Stomach smooth muscle (tissue), 2 donors: Measurements from ENCODE around the gene CNPY1.

Experiments used
- H3K27ac ChIP-seq: one replicate; pipeline ENCODE4 v1.7.0; 2013; ENCODE audit warnings: mild to moderate bottlenecking, low read length, inconsistent platforms
- H3K27me3 ChIP-seq, 2 donors: one replicate each; pipeline ENCODE4 v1.7.0; 2013; ENCODE audit warnings: low read length in 2 of 2; ENCODE audit not compliant: insufficient read depth in 2 of 2, control insufficient read depth in 1 of 2
- H3K36me3 ChIP-seq, 2 donors: one replicate each; pipeline ENCODE4 v1.7.0; 2013; ENCODE audit warnings: low read length in 2 of 2; ENCODE audit not compliant: control insufficient read depth in 2 of 2, insufficient read depth in 2 of 2
- H3K4me1 ChIP-seq: one replicate; pipeline ENCODE4 v1.7.0; 2013; ENCODE audit warnings: low read length; ENCODE audit not compliant: control insufficient read depth, insufficient read depth
- H3K4me3 ChIP-seq, 2 donors: one replicate each; pipeline ENCODE4 v1.7.0; 2013; ENCODE audit warnings: low read length in 2 of 2
- H3K9ac ChIP-seq, 2 donors: one replicate each; pipeline ENCODE4 v1.7.0; 2013; ENCODE audit warnings: low read length in 2 of 2, mild to moderate bottlenecking in 1 of 2
- H3K9me3 ChIP-seq, 2 donors: one replicate each; pipeline ENCODE4 v1.7.0; 2013; ENCODE audit warnings: low read length in 2 of 2; ENCODE audit not compliant: control insufficient read depth in 2 of 2
- donor health status: healthy.
- donor health status: Pancreatic carcinoma.

The CNPY1 gene

GRCh38 chr7:155495440-155496248 is 50.7 kb downstream of the CNPY1 start:
- peaks cover 10% of the 10 kb centered on the region for H3K4me1 ChIP-seq
- H3K9ac ChIP-seq: no peak overlapping the region
- H3K27me3 ChIP-seq: peaks cover 14 to 17% of the 10 kb centered on the region in 2 donors
- no peaks in the 10 kb centered on the region for H3K9me3 ChIP-seq
- no peak overlapping the region for H3K4me3 ChIP-seq
- no peaks in the 10 kb centered on the region for H3K36me3 ChIP-seq
- H3K27ac ChIP-seq: no peak overlapping the region

DNA sequence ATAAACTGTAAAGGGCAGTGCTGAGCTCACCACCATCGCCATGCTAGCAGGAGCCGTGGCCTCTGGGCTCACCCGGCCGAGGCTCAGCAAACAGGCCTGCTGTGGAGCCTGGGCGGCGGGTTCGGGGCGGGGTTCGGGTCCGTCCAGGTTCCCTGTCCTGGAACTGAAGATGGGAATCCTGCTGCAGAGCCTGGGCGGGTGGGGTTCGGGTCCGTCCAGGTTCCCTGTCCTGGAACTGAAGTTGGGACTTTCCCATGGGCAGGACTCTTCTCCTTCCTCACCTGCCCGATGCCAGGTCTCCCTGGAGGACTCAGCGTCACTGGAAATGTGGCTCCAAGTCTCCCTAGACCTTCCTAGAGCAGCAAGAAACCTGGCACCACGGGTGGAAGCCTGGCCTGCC is 51.8 kb downstream of the CNPY1 start:
- Histone ChIP-seq H3K27ac (no peak overlapping the region), H3K9ac (no peak overlapping the region), H3K36me3 (no peaks in the 10 kb centered on the region), H3K27me3 (peaks cover 19% of the 10 kb centered on the region in 2 donors), H3K4me3 (no peak overlapping the region), H3K9me3 (no peaks in the 10 kb centered on the region), H3K4me1 (peaks cover 16% of the 10 kb centered on the region)

DNA sequence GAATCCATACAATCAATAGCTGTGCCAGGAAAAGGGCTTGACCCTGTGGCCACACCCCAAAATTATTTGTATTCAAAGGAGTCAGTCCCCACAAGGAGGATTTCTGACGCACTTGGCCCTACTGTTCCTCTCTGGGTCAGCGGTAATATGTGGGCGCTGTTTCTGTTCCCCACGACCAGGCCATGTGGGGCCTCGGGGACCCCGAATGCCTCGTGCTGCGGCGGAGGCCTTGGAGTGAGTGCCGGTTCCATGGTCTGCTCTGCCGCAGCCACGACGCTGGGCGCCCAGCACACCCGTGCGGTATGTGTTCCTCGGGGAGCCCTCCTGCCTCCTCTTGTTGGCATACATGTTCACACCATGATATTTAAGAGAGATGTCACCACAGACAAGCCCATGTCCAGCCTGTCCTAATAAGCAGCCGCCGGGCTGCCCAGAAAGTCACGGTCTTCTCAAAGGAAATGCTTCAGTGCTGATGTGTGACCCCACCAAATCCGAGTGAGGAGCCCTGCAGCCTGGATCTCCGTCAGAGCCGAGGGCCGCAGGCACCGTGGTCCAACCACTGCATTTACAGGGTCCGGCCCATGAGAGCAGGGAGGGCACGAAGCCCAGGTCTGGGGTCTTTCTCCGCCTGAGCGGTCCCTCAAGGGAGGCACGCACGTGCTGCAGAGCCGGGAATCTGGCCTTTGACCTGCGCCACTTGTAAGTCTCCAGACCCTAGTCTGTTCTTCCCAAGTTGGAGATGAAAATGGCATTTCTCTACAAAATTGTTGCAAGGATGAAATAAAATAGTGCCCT is 52.4 kb downstream of the CNPY1 start:
- no peak overlapping the region for H3K4me3 ChIP-seq
- H3K9ac ChIP-seq: no peak overlapping the region
- no peaks in the 10 kb centered on the region for H3K9me3 ChIP-seq
- H3K4me1 ChIP-seq: peaks cover 16% of the 10 kb centered on the region
- H3K27me3 ChIP-seq: peaks cover 24 to 25% of the 10 kb centered on the region in 2 donors
- no peak overlapping the region for H3K27ac ChIP-seq
- no peaks in the 10 kb centered on the region for H3K36me3 ChIP-seq

DNA sequence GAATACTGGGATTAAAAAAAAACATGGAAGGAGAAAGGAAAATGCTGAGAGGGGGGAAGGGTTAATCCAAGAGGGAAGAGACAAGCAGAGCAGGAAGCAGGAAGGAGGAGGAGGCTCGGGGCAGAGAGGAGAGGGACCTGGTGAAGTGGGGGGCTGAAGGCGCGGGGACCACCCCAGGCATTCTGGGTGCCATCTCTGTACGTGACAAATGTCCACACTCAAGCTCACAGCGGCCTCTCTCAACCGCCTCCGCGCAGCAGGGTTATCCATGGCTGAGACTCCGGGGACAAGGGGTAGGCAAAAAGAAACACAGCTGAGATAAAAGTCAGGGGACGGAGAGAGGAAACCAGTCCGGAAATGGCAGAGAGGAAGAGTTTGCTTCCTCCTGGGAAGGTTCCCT is 54.5 kb downstream of the CNPY1 start:
- H3K4me3 ChIP-seq: no peak overlapping the region
- no peaks in the 10 kb centered on the region for H3K36me3 ChIP-seq
- peaks cover 16% of the 10 kb centered on the region for H3K4me1 ChIP-seq
- H3K27me3 ChIP-seq: peaks cover 25 to 28% of the 10 kb centered on the region in 2 donors
- no peak overlapping the region for H3K27ac ChIP-seq
- no peaks in the 10 kb centered on the region for H3K9me3 ChIP-seq
- no peak overlapping the region for H3K9ac ChIP-seq

DNA sequence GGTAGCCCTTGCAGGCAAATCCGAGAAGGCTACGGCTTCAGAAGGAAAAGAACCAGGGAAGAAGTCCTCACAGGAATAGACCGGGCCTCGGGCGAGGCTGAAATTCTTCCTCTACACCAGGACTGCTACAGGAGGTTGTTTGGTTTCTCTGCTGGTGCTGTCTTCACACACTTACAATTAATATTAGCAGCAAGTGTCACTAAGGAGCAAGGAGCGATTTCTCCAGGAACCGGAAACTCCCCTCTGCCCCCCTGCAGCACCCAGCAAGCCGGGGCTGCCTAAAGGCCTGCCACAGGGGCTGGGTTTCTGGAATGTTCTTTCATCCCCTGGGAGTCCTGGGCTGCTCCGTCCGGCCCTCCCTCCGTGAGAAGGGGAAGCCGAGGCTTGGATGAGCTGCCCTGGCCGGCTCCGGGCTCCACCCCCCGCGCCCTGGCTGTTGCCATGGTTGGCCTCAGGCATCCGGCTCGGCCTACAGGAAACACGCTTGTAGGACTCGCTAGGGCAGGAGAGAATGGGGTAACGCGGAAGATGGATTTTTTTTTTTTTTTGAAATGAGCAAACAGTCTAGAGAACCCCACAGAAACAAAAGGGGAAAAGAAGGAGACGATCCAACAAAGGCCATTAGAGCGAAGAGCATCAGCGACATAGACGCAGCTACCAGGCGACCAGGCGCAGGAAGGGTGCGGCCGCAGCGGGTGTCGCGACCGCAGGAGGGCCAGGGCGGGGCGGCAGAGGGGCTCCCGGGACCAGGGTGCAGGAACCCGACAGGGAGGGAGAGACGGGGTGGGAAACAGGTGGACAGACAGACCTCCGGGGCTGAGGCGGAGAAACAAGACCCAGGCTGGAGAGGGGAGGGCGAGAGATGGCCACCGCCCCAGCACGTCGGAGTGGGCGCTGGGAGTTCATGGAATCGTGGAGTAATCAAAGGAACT is 55.4 kb downstream of the CNPY1 start:
- peaks cover 16% of the 10 kb centered on the region for H3K4me1 ChIP-seq
- H3K9me3 ChIP-seq: no peaks in the 10 kb centered on the region
- H3K4me3 ChIP-seq: peak overlapping the region; percentile 57 to 73
- no peak overlapping the region for H3K27ac ChIP-seq
- peak overlapping the region; percentile 51 for H3K9ac ChIP-seq
- H3K27me3 ChIP-seq: peaks cover 26 to 28% of the 10 kb centered on the region in 2 donors
- no peaks in the 10 kb centered on the region for H3K36me3 ChIP-seq

GRCh38 chr7:155489862-155490696 is 56.3 kb downstream of the CNPY1 start:
- Histone ChIP-seq H3K27ac (no peak overlapping the region), H3K4me1 (peaks cover 16% of the 10 kb centered on the region), H3K9me3 (no peaks in the 10 kb centered on the region), H3K36me3 (no peaks in the 10 kb centered on the region), H3K27me3 (peaks cover 24 to 31% of the 10 kb centered on the region in 2 donors), H3K9ac (peak overlapping the region; percentile 51), H3K4me3 (peak overlapping the region; percentile 57 to 73)

- no peaks in the 10 kb centered on the region for H3K36me3 ChIP-seq
- no peaks in the 10 kb centered on the region for H3K9me3 ChIP-seq
- peaks cover 16% of the 10 kb centered on the region for H3K4me1 ChIP-seq
- H3K4me3 ChIP-seq: no peak overlapping the region
- H3K27ac ChIP-seq: no peak overlapping the region
- H3K9ac ChIP-seq: no peak overlapping the region
- H3K27me3 ChIP-seq: peaks cover 30 to 38% of the 10 kb centered on the region in 2 donors
These were observed 57.1 kb downstream of the CNPY1 start for GRCh38 chr7:155489158-155489840.

DNA sequence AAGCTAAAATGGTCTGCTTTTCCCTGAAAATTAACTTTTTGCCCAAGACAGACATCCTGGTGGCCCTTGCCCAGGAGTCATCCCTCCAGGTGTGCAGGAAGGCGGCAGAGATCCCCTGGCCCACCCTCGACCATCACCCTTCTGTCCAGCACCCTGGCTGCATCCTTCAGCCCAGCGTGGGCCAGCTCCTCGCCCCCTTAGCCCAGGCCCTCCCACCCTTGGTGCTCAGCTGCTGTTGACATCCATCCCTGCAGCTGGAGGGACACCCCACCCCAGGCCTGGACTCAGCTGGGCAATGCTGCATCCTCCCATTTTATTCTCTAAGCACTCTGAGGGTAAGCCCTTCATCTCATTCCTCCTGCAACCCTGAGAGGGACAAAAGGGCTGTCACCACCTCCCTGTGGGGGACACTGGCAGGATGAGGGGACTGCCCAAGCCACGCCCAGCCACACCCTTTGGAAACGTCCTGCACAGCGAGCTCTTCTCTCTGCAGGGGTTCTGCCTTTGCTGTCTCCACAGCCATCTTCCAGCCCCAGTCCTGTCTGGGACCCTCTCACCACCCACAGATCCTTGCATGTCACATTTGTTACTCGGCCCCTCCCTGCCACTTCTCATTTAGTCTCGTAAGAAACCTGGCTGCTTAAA is 57.8 kb downstream of the CNPY1 start:
- Histone ChIP-seq H3K9ac (no peak overlapping the region), H3K4me1 (peaks cover 16% of the 10 kb centered on the region), H3K36me3 (no peaks in the 10 kb centered on the region), H3K4me3 (no peak overlapping the region), H3K27ac (no peak overlapping the region), H3K27me3 (peaks cover 35 to 36% of the 10 kb centered on the region in 2 donors), H3K9me3 (no peaks in the 10 kb centered on the region)
